K562 (cell line): ENCODE results near the gene LMBR1. TPM values are rescaled to one million over a fixed set of nuclear protein-coding genes. Genes with fewer than 3 reads are reported as not detected.

ENCODE experiments used
- ATAC-seq: fragments of 200-7000 bp; cut with Tn5 transposase; 3 replicates; pipeline ENCODE4 v1.9.1; 2020; ENCODE audit warnings: moderate library complexity
- BruUV-seq: library from RNA; stranded (reverse); fragments of 400-500 nt; replicated peaks from 2 replicates; lab custom pipeline; 2021; lab: Mats Ljungman, UMichigan
- CTCF ChIA-PET: fragments of 300-600 bp; formaldehyde crosslinking; extraction: SDS; loops from one replicate; lab custom pipeline; 2021; ENCODE audit warnings: low intra/inter-chr PET ratio; lab: Yijun Ruan, JAX
- POLR2A ChIA-PET: fragments of 300-600, 350-650 bp; sonication (Branson Sonifier 250); formaldehyde crosslinking; extraction: SDS; loops from one replicate; lab custom pipeline; 2021; ENCODE audit warnings: antibody characterized with exemption, inconsistent platforms; lab: Yijun Ruan, JAX
- DNase-seq, 4 experiments: peaks; one replicate each; pipeline versions ENCODE4 v3.0.0 to v3.0.0-alpha.2; 2011 to 2018; ENCODE audit warnings: low spot score in 3 of 4, mixed read lengths in 3 of 4; ENCODE audit errors: extremely low read depth in 1 of 4
- FAIRE-seq: peaks from 2 replicates; lab custom pipeline; 2011; peaks lifted over from hg19 to GRCh38; lab: Jason Lieb, UNC
- H2AFZ ChIP-seq: 2 replicates; pipeline ENCODE4 v1.6.0; 2011; ENCODE audit warnings: low read depth, low read length, control low read depth, inconsistent platforms
- H3K27ac ChIP-seq: fragments of 200-600 bp; 3 replicates; pipeline ENCODE4 v1.8.0; 2011; ENCODE audit warnings: low read depth, mild to moderate bottlenecking, control low read depth, inconsistent platforms, low read length, moderate library complexity, mixed read lengths; ENCODE audit errors: extremely low read depth
- H3K27me3 ChIP-seq, 2 experiments: fragments of 300-600 bp in 1 of 2; 2 replicates in 1 of 2; 3 replicates in 1 of 2; pipeline versions ENCODE4 v1.6.0 to v1.8.0; 2011; ENCODE audit warnings: inconsistent platforms in 2 of 2, low read length in 2 of 2, mild to moderate bottlenecking in 1 of 2, mixed read lengths in 1 of 2, moderate library complexity in 1 of 2; ENCODE audit not compliant: control insufficient read depth in 2 of 2, insufficient read depth in 2 of 2
- H3K36me3 ChIP-seq: fragments of 300-600 bp; 3 replicates; pipeline ENCODE4 v1.8.0; 2011; ENCODE audit warnings: mild to moderate bottlenecking, low read length, inconsistent platforms; ENCODE audit not compliant: control insufficient read depth, insufficient read depth
- H3K4me1 ChIP-seq, 2 experiments: fragments of 200-600 bp in 1 of 2; replicated peaks in 1 of 2; 2 replicates in 1 of 2; 3 replicates in 1 of 2; pipeline versions ENCODE4 v1.5.1 to v1.8.0; 2011; ENCODE audit warnings: inconsistent platforms in 2 of 2, low read length in 2 of 2, mild to moderate bottlenecking in 1 of 2, mixed read lengths in 1 of 2, moderate library complexity in 1 of 2; ENCODE audit not compliant: control insufficient read depth in 2 of 2, insufficient read depth in 2 of 2
- H3K4me2 ChIP-seq: 2 replicates; pipeline ENCODE4 v1.6.1; 2011; ENCODE audit warnings: low read length, control low read depth, inconsistent platforms, mixed read lengths; ENCODE audit not compliant: insufficient read depth
- H3K4me3 ChIP-seq: fragments of 200-600 bp; sonication (generic), shearing (Covaris generic); 2 replicates; pipeline ENCODE4 v1.5.1; 2016; ENCODE audit warnings: control low read depth, inconsistent platforms
- H3K79me2 ChIP-seq: fragments of 200-600 bp; 3 replicates; pipeline ENCODE4 v1.8.0; 2011; ENCODE audit warnings: low read length, inconsistent platforms; ENCODE audit not compliant: control insufficient read depth, insufficient read depth
- H3K9ac ChIP-seq, 2 experiments: 2 replicates each; pipeline versions ENCODE4 v1.6.0 to v1.6.1; 2011; ENCODE audit warnings: low read depth in 2 of 2, low read length in 2 of 2, control low read depth in 1 of 2, inconsistent platforms in 1 of 2, mild to moderate bottlenecking in 1 of 2, mixed read lengths in 1 of 2; ENCODE audit not compliant: insufficient read depth in 1 of 2
- H3K9me1 ChIP-seq: one replicate; pipeline ENCODE4 v1.6.0; 2011; ENCODE audit warnings: inconsistent platforms, mild to moderate bottlenecking, low read length, moderate library complexity; ENCODE audit not compliant: control insufficient read depth, insufficient read depth
- H3K9me3 ChIP-seq: replicated peaks from 2 replicates; pipeline ENCODE4 v1.5.1; 2011; ENCODE audit warnings: low read depth, low read length, inconsistent platforms; ENCODE audit not compliant: control insufficient read depth, insufficient read depth
- H4K20me1 ChIP-seq: replicated peaks from 2 replicates; pipeline ENCODE4 v1.6.1; 2011; ENCODE audit warnings: low read length, inconsistent platforms, mixed read lengths; ENCODE audit not compliant: control insufficient read depth, insufficient read depth
- POLR2G ChIP-seq: fragments of 200-400 bp; formaldehyde crosslinking; IDR thresholded peaks from 2 replicates; pipeline ENCODE4 v1.6.1; 2017; ENCODE audit warnings: low read depth, mild to moderate bottlenecking, antibody characterized with exemption, low read length, moderate library complexity
- ZMIZ1 ChIP-seq, 2 experiments: fragments of 150-350 bp in 1 of 2; IDR thresholded peaks; 2 replicates each; pipeline ENCODE4 v1.6.1; 2012 to 2016; ENCODE audit warnings: low read depth in 2 of 2, low read length in 2 of 2, mild to moderate bottlenecking in 1 of 2, moderate library complexity in 1 of 2
- WGBS: fragments of 100-300 bp; shearing (Covaris generic); methylation state at CpG from one replicate; pipeline ENCODE4 v1.1.6; 2016; ENCODE audit warnings: low coverage, mixed read lengths; ENCODE audit not compliant: insufficient coverage; ENCODE audit errors: missing lambda C conversion rate; 5-methylcytosine and 5-hydroxymethylcytosine counted together
- in situ Hi-C: fragments of 300-500 bp; cut with MboI; formaldehyde crosslinking; loops from 4 replicates; pipeline ENCODE4 v1.15.0; 2018; ENCODE audit warnings: inconsistent platforms, mixed read lengths
- intact Hi-C: fragments of 100-400 bp; cut with micrococcal nuclease; formaldehyde crosslinking; loops from 2 replicates; pipeline ENCODE4 v1.14.2; 2022
- polyA plus RNA-seq, 8 experiments: library from polyadenylated mRNA; depleted of rRNA in 4 of 8; stranded (reverse) in 5 of 8; unstranded in 3 of 8; fragments of >200 nt; fragmentation: Nextera tagmentation in 2 of 8; fragmentation: Illumina TruSeq in 1 of 8; extraction: Ambion mirVana in 2 of 8; extraction: Trizol in 1 of 8; gene quantifications; 2 replicates each; pipeline versions ENCODE4 v1.2.1 to v1.2.3, GENCODE V29; 2011 to 2014; ENCODE audit warnings: inconsistent platforms in 1 of 8, missing spikeins in 1 of 8
- total RNA-seq, 7 experiments: library from RNA; depleted of rRNA in 6 of 7; stranded (reverse); fragments of >200 nt in 6 of 7; fragmentation: Illumina TruSeq in 2 of 7; extraction: Trizol in 2 of 7; gene quantifications; 2 replicates each; pipeline versions ENCODE4 v1.2.1 to v1.2.3, GENCODE V29; 2011 to 2021; ENCODE audit warnings: low replicate concordance in 1 of 7

The LMBR1 gene
- total and polyA plus RNA-seq, 9 of the 15 experiments (the other 6 are each of a cell fraction or from before 2014, with no cell fraction given), result 7.7 to 90.0 (median 59.9) TPM

DNA sequence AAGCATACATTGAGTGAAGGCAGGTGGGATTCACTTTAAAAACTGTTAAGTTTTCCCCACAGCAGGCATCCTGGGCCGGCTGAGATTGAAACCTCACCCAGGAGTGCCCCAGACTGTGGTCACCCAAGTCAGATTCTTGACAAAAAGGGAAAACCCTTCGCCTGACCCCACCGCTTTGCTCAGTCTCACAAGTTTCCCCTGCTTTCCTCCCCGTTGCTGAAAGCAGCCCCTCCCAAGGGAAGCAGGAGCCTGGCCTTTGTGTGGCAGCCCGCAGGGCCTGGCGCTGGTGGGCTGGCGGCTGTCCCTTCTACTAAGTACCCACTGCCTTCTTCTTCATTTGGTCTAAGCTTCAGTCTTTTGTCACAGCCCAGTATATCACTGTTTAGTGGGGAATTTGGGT lies 236.4 kb downstream of the LMBR1 start:
- no peak for DNase-seq
- Histone ChIP-seq H3K27ac (no peak overlapping the region), H2AFZ (no peak overlapping the region), H3K4me3 (no peak overlapping the region), H3K27me3 (no peaks in the 10 kb centered on the region), H3K4me1 (peaks cover 3 to 14% of the 10 kb centered on the region in 2 experiments; a peak in 3 of 5 replicates), H3K36me3 (no peaks in the 10 kb centered on the region), H3K79me2 (no peaks in the 10 kb centered on the region), H4K20me1 (no peaks in the 10 kb centered on the region), H3K9me3 (no peaks in the 10 kb centered on the region), H3K9me1 (no peaks in the 10 kb centered on the region), H3K4me2 (no peak overlapping the region), H3K9ac (peak overlapping the region in 1 of 2 experiments; percentile 68; a peak in 1 of 4 replicates)
- intact Hi-C loops (no loop called here), in situ Hi-C loops (no loop called here)
- 66% methylated on average over 7 of the region's 7 CpGs for WGBS
- no peak for ATAC-seq
- no peak for FAIRE-seq
- peak; percentile 37; the same call in 1 of the 2 replicates for TF ChIP-seq POLR2G
- no peak for TF ChIP-seq ZMIZ1 (IDR thresholded peaks at IDR 0.05; ENCODE audit: low read depth in 2 of 2, low read length in 2 of 2)
- CTCF ChIA-PET, result no interaction called here
- POLR2A ChIA-PET, result interaction anchor here (0.7 to 1.2 kb wide), 2 partner anchors 8 to 16 kb away, joined by 3 to 5 read pairs; partner anchors contain the start of gene RNF32
- BruUV-seq, result no TSS peak
